Germinal center (tissue), 1 donor: ENCODE results near the gene ZCCHC4.

Source experiments
- DNase-seq: peaks from one replicate; pipeline ENCODE4 v3.0.0; 2012; ENCODE audit warnings: mixed read lengths, low spot score

The ZCCHC4 gene

DNA sequence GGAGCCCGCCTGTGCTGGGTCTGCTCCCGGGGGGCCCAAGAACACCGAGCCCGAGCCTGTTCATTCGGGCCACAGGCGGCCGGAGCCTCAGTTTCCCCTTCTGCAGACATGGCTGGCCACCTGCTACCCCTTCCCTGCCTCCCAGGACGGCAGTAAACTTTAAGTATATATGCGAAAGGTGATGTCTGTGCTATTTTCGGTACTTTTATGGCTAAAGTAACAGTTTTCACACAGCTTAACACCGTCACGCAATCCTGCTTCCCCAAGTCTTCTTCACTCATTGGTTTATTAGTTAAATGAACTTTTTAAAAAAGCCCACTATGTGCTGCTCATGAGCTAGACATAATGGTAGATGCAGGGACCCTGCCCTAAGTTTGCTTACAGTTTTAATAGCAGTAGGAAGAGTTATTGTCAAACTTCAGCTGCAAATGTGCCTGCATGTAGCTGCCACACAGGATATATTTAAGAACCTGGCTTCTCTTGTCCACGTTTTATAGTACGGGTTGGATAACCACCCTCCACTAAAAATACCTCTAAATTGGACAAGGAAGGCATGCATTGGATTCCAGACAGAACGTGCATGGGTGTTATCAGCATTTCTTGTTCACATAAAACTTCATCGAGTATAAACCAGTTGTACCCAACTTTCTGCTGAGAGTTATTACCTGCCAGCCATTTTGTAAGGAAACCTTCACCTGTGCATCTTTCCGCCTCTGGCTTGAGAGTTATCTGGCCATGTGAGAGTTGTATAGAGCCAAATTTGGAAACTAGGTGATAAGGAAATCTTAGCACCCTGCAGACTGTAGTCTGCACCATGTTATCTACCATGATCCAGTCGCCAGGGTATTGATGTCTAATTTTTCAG, 65.2 kb downstream of the ZCCHC4 start:
- peak; percentile 19 for DNase-seq

DNA sequence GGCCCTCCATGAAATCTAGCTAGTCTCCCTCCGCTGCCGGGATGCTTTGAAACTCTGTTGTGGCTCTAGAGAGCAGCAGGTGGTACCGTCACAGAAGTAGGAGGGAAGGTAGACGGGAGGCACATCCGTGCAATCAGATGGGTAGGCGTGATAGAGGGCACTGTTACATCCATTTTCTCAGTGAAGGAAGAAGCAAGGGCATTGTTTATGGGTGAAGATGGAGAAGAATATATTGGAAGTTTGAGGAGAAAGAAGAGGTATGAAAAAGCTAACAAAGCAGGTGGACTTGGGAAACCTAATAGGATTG, 65.8 kb downstream of the ZCCHC4 start:
- DNase-seq = no peak

DNA sequence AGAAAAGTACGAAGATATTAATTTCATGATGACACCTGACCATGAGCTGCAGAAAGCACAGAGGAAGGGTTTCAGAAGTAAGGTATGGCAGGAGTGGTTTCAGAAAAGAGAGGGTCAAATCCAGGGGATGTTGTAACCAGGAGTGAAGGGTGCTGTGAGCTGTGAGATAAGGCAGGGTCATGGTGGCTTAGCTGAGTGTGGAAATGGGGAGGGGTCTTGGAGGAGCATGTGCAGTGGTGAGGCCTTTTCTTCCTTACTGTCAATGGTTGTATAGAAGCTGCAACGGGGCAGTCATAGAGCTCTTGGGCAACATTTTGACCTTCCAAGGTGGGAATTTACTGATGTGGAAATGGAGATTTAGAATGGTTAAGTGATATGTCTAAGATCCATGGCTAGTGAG, 67.0 kb downstream of the ZCCHC4 start:
- no peak for DNase-seq

DNA sequence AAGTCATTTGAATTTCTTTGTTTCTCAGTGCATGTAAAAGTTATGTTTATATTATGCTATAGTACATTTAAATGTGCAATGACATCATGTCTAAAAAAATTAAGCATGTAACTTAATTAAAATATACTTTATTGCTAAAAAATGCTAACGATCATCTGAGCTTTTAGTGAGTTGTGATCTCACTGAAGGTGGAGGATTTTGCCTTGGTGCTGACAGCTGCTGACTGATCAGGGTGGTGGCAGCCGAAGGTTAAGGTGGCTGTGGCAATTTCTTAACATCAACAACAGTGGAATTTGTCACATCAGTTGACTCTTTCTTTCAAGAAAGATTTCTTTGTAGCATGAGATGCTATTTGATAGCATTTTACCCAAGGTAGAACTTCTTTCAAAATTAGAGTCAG, 71.1 kb downstream of the ZCCHC4 start:
- no peak for DNase-seq

DNA sequence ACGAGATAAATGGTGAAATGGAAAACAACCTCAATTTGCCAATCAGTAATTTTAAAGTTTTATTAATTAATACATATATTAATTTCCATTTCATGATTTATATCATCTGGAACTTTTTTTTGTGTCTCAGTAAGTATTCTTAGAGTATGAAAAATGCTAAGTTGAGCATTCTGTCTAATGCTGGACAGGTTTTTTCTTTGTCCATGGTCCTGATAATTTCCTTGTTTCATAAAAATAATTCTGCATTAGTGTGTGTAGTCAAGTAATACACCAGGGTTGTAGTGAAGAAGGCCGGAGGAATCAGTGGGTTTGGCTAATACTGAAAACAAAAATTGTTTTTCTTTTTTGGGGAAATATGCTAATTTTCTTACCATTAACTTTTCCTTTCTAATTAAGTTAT, 74.4 kb downstream of the ZCCHC4 start:
- no peak for DNase-seq

DNA sequence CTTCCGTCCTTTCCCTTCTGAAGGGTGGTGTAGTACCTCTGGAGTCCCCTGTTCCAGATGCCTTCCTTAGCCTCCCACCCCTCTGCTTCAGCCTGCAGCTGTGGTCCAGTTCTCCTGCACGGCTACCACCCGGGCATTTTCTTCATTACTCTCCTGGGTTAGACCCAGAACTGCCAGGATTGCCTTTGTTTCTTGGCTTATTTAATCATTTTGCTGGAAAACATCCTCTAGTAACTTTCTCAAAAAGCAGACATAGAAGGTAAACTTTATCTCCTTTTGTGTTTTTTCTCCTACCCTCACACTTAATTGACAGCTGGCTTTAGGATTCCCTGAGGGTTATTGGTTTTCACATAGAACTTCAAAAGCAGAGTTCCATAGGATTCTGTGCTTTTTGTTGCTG, 84.7 kb downstream of the ZCCHC4 start:
- DNase-seq = no peak

DNA sequence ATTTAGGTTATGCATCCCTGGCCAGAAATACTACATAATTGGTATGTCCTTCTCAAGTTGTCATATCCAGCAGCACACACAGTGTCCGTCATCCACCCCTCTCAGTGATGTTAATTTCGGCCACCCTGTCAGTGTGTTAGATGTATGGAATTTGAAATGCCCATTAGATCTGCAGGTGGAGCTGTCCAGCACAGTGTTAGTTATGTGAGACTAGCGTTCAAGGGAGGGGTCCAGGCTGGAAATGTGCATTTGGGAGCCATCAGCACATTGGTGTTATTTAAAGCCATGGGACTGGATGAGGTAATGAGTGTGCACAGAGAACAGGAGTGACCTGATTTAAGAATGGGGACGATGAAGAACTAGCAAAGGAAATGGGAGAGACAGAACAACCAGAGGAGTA, 86.9 kb downstream of the ZCCHC4 start:
- no peak for DNase-seq

DNA sequence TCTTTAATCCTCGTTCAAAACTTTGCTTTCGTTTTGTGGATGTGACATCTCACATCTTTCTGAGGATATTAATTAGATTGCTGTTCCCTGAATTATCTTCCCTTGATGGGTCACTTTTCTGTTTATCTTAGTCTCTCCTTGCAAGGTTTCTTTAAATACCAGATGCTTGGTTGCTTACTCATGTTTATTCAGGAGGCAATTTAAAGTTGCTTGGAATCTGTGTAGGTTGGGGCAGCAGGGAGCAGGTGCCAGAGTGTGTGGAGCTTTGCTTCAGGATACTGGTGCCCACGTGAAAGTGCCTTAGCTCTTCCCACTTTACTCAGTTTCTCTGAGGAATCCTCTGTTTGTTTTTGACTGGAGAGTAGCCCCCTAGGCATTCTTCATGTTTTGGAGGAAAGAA, 88.5 kb downstream of the ZCCHC4 start:
- no peak for DNase-seq

DNA sequence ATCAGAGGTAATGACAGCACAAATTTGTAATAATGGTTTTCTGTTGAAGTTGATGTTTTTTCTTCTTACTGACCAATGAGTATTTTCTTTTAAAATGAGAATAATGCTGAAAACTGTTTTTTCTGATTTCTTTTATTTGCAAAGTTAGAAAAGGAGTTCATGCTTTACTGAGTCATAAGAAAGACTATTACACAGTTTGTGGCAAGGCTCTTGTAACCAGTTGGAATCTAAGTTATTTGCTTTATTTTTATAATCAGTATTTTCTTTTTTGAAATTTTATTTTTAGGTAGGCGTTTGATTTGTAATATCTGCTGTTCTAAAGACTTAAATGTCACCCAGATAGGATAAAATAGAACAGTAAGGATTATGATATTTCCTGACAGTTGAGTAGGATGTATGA, 89.9 kb downstream of the ZCCHC4 start:
- DNase-seq = no peak

DNA sequence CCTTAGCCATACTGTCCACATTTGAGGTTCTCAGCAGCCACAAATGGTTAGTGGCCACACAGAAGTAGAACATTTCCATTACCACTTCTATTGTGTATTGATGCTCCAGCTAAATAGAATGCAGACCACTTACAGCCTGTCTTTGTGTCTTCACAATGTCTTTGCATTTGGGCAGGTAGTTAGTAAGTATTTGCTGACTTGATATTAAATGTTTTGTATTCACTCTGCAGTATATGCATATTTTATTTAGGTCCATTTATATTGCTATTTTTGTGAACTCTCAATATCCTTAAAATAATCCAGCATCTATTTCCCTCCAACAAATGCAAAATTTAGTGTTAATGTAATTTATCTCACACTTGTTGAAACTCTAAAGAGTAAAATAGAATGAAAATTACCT, 91.1 kb downstream of the ZCCHC4 start:
- no peak for DNase-seq

DNA sequence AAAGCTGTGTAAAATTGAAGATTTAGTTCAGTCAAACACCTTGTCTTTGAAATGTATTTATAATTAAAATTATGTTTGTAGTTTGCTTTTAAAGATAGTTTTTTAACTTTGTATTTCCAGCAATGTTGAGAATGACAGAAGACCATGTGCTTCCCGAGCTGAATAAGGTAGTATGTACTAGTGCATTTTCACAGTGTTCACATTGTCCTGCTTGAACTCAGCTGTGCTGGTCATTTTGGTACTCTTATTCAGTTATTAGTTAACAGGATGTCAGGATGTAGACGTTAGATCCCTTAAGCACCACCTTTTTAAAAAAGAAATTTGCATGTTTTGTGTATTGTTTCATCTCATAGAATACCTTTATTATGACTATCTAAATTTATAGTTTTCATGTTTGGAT, 92.9 kb downstream of the ZCCHC4 start:
- no peak for DNase-seq

DNA sequence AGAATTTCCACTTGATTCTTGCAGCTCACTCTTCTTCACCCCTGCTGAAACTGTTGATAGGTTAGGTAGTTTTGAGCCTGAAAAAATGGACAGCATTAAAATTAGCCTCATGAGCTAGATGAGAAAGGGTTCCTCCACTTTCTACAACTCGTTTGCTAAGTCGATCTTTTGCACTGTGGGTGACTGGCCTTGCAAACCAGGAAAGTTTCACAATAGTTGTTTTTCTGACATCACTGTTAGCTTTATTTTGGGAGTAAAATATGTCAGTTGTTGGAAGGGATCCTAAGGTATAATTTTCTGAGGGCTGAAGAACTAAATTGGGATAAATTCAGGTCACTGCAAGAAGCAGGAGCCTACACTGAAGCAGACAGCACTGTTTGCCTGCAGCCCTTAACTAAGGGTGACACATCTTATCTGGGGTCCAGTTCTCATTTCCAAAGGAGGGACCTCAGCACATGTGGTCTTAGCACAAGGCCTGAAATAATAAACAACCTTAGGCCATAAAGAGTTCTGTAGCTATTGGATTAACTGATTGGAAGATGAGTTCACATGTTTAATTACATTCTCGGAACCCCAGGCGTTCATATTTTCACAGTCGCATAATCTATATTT, 93.6 kb downstream of the ZCCHC4 start:
- DNase-seq = no peak

DNA sequence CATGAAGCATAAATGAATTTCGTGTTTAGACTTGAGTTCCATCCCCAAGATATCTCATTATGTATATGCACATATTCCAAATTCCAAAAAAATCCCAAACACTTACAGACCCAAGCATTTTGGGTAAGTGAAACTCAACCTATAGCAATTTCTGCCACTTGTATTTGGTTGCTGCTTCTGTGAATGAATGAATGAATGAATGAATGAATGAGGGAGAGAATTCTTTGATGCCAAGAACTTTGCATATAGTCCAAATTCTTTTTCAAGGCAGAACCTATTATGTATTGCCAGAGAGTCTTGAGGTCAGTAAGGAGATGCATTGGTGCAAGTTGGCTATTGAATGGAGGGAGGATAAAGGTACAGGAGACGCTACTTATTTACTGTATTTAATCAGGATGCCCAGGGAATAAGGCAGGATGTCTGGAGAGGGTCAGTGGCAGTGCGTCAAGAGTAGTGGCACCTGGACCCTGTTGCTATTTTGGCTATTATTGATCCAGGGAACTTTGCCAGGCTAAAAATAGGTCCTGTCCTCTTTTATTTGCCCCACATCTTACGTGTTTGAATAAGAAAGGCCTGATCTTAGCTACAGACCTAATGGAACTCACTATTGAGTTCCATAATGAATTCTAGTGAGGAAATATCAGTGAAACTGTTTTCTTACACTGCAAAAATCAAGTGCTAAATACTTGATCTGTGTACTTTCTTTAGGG, 98.4 kb downstream of the ZCCHC4 start:
- DNase-seq = no peak

DNA sequence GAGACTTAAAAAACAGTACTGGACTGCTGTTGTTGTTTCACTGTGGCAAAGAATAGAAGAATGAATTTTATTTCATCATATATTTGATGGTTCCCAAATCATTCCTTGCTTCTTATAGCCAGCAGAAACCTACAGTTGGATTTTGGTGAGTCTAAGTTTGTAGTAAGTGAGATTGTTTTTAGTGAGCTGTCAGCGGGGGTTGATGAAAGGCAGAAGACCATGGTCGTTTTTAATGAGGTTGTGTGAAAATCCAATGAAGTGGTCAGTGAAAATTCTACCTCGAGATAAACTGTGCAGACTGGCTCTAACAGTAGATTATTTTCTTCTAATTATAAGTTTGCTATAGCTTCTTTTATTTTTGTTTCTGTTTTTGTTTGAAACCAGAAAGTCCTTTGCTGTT, 100.7 kb downstream of the ZCCHC4 start:
- no peak for DNase-seq

DNA sequence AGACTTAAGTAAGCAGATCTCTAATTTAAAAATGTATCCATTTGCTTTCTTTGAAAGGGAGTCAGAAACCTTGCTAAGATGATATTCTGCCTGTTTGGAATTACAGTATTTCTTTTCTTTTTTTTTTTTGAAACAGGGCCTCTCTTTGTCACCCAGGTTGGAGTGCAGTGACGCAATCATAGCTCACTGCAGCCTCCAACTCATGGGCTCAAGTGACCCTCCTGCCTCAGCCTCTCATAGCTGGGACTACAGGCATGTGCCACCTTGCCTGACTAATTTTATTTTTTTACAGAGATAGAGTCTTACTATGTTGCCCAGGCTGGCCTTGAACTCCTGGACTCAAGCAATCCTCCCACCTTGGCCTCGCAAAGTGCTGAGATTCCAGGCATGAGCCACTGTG, 104.4 kb downstream of the ZCCHC4 start:
- DNase-seq = no peak
